Motor neuron (in vitro differentiated cells): ENCODE data around the gene ASB15. TPM values are rescaled to one million over a fixed set of nuclear protein-coding genes. Genes with fewer than 3 reads are reported as not detected.

ENCODE experiments used
- ATAC-seq, 8 experiments: fragments of 200-7000 bp; cut with Tn5 transposase; replicated peaks in 6 of 8; 2 replicates each; pipeline ENCODE4 v1.8.0; 2021; ENCODE audit warnings: mild to moderate bottlenecking in 8 of 8, moderate library complexity in 8 of 8
- H3K27ac ChIP-seq, 2 donors: fragments of 250-450 bp; sonication (Bioruptor Pico); 2 replicates each; pipeline ENCODE4 v1.9.0; 2021; ENCODE audit warnings: antibody characterized with exemption in 2 of 2, mild to moderate bottlenecking in 2 of 2, moderate library complexity in 1 of 2
- H3K4me1 ChIP-seq, 2 donors: fragments of 250-450 bp; sonication (Bioruptor Pico); replicated peaks in 1 of 2; 2 replicates each; pipeline ENCODE4 v1.6.1; 2021; ENCODE audit warnings: antibody characterized with exemption in 2 of 2, mild to moderate bottlenecking in 2 of 2, moderate library complexity in 1 of 2
- H3K4me3 ChIP-seq, 5 donors: fragments of 250-450 bp; sonication (Bioruptor Pico); 2 replicates each; pipeline ENCODE4 v1.9.0; 2021; ENCODE audit warnings: antibody characterized with exemption in 5 of 5, mild to moderate bottlenecking in 5 of 5, moderate library complexity in 4 of 5
- WGBS, 10 experiments: fragments of 450-650 bp; shearing (Covaris generic); methylation state at CpG; one replicate each; pipeline ENCODE4 v1.0.0; 2022; 5-methylcytosine and 5-hydroxymethylcytosine counted together
- in situ Hi-C, 9 experiments: fragments of 400-800 bp; cut with MboI; loops; one replicate each; pipeline ENCODE4 v1.15.0; 2021; ENCODE audit warnings: low sequenced_read_pairs in 9 of 9, low pct_unique_long_range_greater_than_20kb in 2 of 9; ENCODE audit not compliant: unreplicated experiment in 9 of 9
- total RNA-seq, 8 experiments: library from RNA; unstranded; fragments of 300-600 nt; gene quantifications; 2 replicates each; pipeline versions ENCODE4 v1.2.3 to v1.2.4, GENCODE V29; 2022

The ASB15 gene
- total RNA-seq, 8 experiments from 2014 or later = 0.10 to 0.33 TPM; not detected in 6

DNA sequence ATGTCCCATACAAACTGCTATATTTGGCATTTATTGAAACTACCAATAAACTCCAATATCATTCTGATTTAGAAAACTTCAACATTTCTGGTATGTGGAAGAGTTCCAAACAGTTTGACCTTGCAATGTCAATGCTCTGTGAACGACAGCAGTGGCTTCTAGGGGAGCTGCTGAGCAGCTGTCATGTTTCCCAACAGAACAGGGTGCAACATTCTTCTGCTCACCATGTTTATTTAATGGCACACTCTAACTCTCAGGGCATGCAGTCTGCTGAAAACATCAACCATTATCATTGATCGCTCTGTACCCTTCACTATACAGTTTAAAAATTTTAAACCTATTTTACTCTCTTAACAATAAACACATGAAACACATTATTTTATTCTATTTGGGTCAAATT, 79.9 kb downstream of the ASB15 start:
- 58 to 100% (median 90%) methylated on average over 1 to 2 of the region's 2 CpGs; no CpG with 5 or more reads in 2 of the 10 experiments for WGBS, 10 experiments
- no peak overlapping the region for H3K27ac ChIP-seq
- no peak overlapping the region for H3K4me3 ChIP-seq
- no peak for ATAC-seq
- H3K4me1 ChIP-seq = no peaks in the 10 kb centered on the region
- in situ Hi-C loops = no loop called here

DNA sequence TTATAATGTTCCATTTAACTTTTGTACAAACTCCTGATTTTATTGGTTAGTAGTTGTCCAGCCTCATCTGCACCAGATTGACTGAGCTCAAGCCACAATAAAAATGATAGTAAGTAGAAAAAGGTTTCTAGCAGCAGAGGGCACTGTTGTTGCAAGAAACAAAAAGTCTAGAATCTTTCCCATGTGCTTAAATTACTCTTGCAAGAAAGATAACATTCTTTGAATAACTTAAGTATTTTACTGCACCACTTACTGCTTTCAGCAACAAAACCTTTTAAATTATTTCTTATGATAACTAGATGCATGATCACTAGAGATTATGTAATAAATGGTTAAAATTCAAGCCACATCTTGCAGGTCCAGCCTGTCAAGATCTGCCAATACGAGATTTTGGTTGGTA, 81.1 kb downstream of the ASB15 start:
- H3K27ac ChIP-seq = no peak overlapping the region
- H3K4me1 ChIP-seq = no peaks in the 10 kb centered on the region
- no peak overlapping the region for H3K4me3 ChIP-seq
- in situ Hi-C loops = no loop called here
- ATAC-seq = peak in 3 of 8 experiments; percentile 68 to 75 (median 75)
- 80 to 100% (median 100%) methylated on average over 1 of the region's 1 CpG; no CpG with 5 or more reads in 3 of the 10 experiments for WGBS, 10 experiments

DNA sequence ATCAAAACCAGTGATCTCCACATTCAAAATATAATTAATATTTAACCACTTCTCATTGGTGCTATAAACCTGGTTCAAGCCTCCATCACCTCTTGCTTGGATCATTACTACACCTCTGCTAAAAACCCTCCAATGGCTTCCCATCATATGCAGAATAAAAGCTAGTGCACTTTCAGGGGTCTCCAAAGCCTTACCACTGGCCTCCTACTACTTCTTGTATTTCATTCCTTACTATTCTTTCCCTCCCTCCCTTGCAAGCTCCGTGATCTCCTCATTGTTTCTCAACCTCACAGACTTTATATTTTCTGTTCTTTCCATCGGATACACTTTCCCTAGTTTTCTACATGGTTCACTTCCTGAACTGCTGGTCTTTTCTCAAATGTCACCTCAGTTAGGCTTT, 85.5 kb downstream of the ASB15 start:
- in situ Hi-C loops = no loop called here
- Histone ChIP-seq H3K4me3 (no peak overlapping the region), H3K27ac (no peak overlapping the region), H3K4me1 (no peaks in the 10 kb centered on the region)
- no peak for ATAC-seq
- WGBS, 10 experiments = 80 to 100% (median 100%) methylated on average over 1 to 2 of the region's 2 CpGs

DNA sequence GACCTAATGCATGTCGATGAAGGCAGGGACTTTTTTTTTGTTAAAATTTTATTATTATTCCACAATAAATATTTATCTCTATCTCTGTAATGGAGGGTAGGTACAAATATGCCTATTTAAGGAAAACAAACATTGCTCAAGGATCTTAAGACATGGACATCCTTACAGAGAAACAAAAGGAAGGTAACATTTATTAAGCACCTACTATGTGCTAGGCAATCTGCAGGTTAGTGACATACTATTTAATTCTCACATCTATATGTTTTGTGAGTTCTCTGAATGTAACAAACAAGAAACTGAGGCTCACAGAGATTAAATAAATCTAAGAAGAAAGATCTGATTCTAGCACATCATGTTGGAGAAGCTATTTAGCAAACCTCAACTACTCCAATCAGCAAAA, 86.1 kb downstream of the ASB15 start:
- Histone ChIP-seq H3K4me3 (no peak overlapping the region), H3K4me1 (no peaks in the 10 kb centered on the region), H3K27ac (no peak overlapping the region)
- ATAC-seq = no peak
- in situ Hi-C loops = no loop called here
- WGBS, 10 experiments = 91 to 100% (median 100%) methylated on average over 1 of the region's 1 CpG

Other genes starting within 250 kb of the ASB15 start
- 10 to 100 TPM in 1 of 8 experiments, 1 to 10 TPM in 3, under 1 TPM in 4; 0.38 to 18.2 (median 1.1) TPM for gene IQUB, start 67.2 kb upstream of the ASB15 start, total RNA-seq
- gene NDUFA5, start 44.0 kb upstream of the ASB15 start, total RNA-seq = 100 to 1,000 TPM in 5 of 8 experiments, 10 to 100 TPM in 3; 58.8 to 167 (median 111) TPM
- gene LMOD2, start 54.0 kb downstream of the ASB15 start, total RNA-seq = 1 to 10 TPM in 1 of 8 experiments, under 1 TPM in 6, not detected in 1; 0.05 to 1.1 (median 0.20) TPM
- 10 to 100 TPM; 18.8 to 35.6 (median 27.1) TPM for gene WASL, start 147.2 kb downstream of the ASB15 start, total RNA-seq
- under 1 TPM in 1 of 8 experiments, not detected in 7; 0.24 TPM for gene HYAL4, start 243.3 kb downstream of the ASB15 start, total RNA-seq